Melanocyte of skin (primary cell): Measurements from ENCODE around the gene RDH8. TPM values are rescaled to one million over a fixed set of nuclear protein-coding genes. Genes with fewer than 3 reads are reported as not detected.

Source experiments
- small RNA-seq, 2 donors: library from RNA; depleted of rRNA; stranded (forward); fragments of <200 nt; gene quantifications; one replicate each; pipeline ENCODE3, GENCODE V24; 2012
- total RNA-seq, 2 donors: library from RNA; depleted of rRNA; stranded (reverse); fragments of >200 nt; gene quantifications; 2 replicates each; pipeline ENCODE4 v1.2.3, GENCODE V29; 2012

Gene RDH8
- 1 to 10 TPM; 1.4 to 2.7 TPM for total RNA-seq

GRCh38 chr19:10013316-10013715, at the start of gene RDH8:
Gene RDH8 (plus strand): TSS chr19:10013483. CDS start chr19:10013498, 15 bp downstream.

GRCh38 chr19:10010247-10010691, 3.0 kb upstream of the RDH8 start, which contains the start of gene COL5A3:
Gene COL5A3 (minus strand): TSS chr19:10010504. CDS start chr19:10010385, 119 bp downstream.

Small RNAs within 50 kb of the gene (small RNA-seq; reads per million reads assigned to genes)
- gene MIR5589, result 0 reads per million in 2 donors

Other genes starting within 250 kb of the RDH8 start
- 1 to 10 TPM; 3.3 to 7.6 TPM for gene ZNF846, start 244.7 kb upstream of the RDH8 start, total RNA-seq
- gene FBXL12, start 194.4 kb upstream of the RDH8 start, total RNA-seq, result 10 to 100 TPM; 12.7 to 18.6 TPM
- 100 to 1,000 TPM; 189 to 223 TPM for gene UBL5, start 185.6 kb upstream of the RDH8 start, total RNA-seq
- 100 to 1,000 TPM; 119 to 128 TPM for gene PIN1, start 178.2 kb upstream of the RDH8 start, total RNA-seq
- gene OLFM2, start 77.0 kb upstream of the RDH8 start, total RNA-seq, result 1 to 10 TPM; 2.0 to 4.1 TPM
- 10 to 100 TPM; 34.8 to 47.3 TPM for gene COL5A3, start 3.0 kb upstream of the RDH8 start, total RNA-seq
- gene SHFL, start 72.8 kb downstream of the RDH8 start, total RNA-seq, result 100 to 1,000 TPM in 1 of 2 donors, 10 to 100 TPM in 1; 94.9 to 121 TPM
- under 1 TPM in 1 of 2 donors, not detected in 1; 0.34 TPM for gene ANGPTL6, start 89.2 kb downstream of the RDH8 start, total RNA-seq
- gene PPAN, start 92.9 kb downstream of the RDH8 start, total RNA-seq, result 10 to 100 TPM; 28.6 to 51.6 TPM
- 1 to 10 TPM; 1.4 to 2.0 TPM for gene P2RY11, start 98.2 kb downstream of the RDH8 start, total RNA-seq
- 100 to 1,000 TPM; 192 to 322 TPM for gene EIF3G, start 106.4 kb downstream of the RDH8 start, total RNA-seq
- gene DNMT1, start 181.5 kb downstream of the RDH8 start, total RNA-seq, result 10 to 100 TPM; 30.6 to 78.9 TPM
- gene S1PR2, start 217.8 kb downstream of the RDH8 start, total RNA-seq, result 10 to 100 TPM in 1 of 2 donors, 1 to 10 TPM in 1; 10.0 to 15.3 TPM
- gene MRPL4, start 238.7 kb downstream of the RDH8 start, total RNA-seq, result 10 to 100 TPM; 58.5 to 82.6 TPM